WI38 (cell line): Measurements from ENCODE around the gene FAM219A.

Experiments used
- H3K4me3 ChIP-seq: 2 replicates; pipeline ENCODE4 v1.5.1; 2011; ENCODE audit warnings: low read depth, mild to moderate bottlenecking, control low read depth, low read length
- TF ChIP-seq, protein P1 (sequence below): IDR thresholded peaks from 2 replicates; pipeline ENCODE4 v1.5.1; 2012; ENCODE audit warnings: low read depth, mild to moderate bottlenecking, control low read depth, low read length

Gene FAM219A, protein sequence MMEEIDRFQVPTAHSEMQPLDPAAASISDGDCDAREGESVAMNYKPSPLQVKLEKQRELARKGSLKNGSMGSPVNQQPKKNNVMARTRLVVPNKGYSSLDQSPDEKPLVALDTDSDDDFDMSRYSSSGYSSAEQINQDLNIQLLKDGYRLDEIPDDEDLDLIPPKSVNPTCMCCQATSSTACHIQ

DNA sequence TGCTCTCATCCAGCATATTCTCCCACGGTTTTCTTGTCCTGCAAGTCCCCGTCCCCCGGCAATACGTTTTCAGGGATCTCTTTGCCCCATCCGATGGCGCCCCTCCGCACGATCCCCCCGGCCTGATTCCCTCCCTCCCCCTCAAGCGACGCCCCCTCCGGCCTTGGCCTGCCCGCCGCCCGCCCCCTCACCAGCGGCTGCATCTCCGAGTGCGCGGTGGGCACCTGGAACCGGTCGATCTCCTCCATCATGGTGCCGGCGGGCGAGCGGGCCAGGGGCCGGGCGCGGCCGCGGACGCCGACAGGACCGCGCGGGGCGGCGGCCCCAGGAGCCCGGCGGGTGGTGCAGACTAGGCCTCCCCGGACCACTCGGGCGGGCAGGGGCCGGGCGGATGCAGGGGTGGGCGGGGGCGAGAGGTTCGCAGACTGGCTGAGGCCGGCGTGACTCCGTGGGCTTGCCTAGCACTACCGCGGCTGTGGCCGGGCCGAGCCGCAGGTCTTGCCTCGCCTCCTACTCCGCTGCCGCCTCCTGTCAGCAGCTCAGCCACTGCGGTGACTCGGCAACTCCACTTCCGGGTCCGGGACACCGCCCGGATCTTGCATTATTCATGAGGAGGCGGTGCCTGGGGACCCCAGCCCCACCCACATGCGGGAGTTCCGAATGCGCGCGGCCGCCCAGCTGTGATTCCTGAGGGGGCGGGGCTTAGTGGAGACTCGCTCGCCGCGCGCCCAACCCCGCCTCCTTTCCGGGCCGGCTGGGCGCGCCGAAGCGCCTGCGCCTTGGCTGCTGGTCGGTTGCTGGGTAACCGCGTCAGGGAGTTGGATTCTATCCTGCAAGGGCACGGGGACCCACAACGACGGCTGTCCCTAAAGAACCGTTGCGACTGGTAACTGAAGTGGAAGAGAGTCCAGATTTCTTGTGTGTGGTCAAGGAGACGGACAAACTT is at the start of gene FAM219A, which contains the start of gene DNAI1:
Gene FAM219A, minus strand, starts transcription at position 558 of the 946 bp plus-strand sequence. Its CDS starts 307 bp downstream, at position 251.
Gene DNAI1, plus strand, starts transcription at position 793 of the 946 bp plus-strand sequence. CDS start 201 bp downstream, outside the sequence.
- H3K4me3 ChIP-seq = peak within 1 kb of the TSS; percentile 93
- TF ChIP-seq, protein P1, sequence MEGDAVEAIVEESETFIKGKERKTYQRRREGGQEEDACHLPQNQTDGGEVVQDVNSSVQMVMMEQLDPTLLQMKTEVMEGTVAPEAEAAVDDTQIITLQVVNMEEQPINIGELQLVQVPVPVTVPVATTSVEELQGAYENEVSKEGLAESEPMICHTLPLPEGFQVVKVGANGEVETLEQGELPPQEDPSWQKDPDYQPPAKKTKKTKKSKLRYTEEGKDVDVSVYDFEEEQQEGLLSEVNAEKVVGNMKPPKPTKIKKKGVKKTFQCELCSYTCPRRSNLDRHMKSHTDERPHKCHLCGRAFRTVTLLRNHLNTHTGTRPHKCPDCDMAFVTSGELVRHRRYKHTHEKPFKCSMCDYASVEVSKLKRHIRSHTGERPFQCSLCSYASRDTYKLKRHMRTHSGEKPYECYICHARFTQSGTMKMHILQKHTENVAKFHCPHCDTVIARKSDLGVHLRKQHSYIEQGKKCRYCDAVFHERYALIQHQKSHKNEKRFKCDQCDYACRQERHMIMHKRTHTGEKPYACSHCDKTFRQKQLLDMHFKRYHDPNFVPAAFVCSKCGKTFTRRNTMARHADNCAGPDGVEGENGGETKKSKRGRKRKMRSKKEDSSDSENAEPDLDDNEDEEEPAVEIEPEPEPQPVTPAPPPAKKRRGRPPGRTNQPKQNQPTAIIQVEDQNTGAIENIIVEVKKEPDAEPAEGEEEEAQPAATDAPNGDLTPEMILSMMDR = no peak

DNA sequence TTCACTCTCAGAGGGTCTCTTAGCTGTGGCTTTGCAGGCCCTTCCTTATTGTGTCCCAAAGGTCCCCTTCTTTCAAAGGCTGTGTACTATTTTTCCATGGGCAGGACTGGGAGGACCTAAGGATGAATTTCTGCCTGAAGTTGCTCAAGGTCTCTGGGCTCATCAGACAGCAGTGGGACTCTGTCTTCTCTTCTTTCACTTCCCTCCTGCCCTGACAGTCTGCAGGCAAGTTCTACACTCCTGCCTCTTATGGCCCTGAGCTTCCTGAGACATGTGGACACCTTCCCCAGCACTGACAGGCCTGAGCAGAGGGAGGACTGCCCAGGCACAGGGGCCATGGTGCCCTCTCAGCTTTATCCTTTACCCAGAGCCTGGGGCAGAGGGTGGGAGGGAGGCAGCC is 49.6 kb upstream of the FAM219A start:
- H3K4me3 ChIP-seq = no peak overlapping the region
- TF ChIP-seq, protein P1 = no peak

DNA sequence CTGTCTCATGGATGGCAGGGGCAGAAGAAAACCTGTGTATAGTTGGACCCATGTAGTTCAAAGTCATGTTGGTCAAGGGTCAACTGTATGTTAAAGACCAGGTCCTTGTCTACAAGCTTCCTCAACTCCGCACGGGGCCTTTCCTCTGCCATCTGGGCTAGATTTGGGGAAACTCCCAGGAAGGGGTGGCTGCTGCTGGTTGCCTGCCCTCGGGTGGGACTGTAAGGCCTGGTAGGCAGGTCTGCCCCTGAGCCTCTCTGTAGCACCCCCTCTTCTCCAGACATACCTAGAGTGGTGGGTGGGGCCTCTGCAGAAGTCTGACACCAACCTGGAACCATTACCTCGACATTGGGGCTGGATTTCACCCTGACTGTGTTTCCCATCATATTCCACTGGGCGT is 49.2 kb upstream of the FAM219A start:
- H3K4me3 ChIP-seq = no peak overlapping the region
- TF ChIP-seq, protein P1 = no peak

DNA sequence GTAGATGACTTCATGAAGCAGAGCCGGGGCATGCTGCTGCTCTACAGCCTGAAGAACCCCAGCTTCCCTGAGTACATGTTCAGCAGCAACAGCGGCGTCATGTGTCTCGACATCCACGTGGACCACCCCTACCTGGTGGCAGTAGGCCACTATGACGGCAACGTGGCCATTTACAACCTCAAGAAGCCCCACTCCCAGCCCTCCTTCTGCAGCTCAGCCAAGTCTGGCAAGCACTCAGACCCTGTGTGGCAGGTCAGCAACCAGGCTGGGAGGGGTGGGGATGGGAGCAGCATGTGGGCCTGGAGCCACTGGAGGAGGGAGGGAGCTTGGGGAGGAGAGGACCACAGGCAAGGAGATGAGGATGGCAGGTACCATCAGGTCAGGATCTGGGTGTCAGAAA is 48.3 kb upstream of the FAM219A start:
- TF ChIP-seq, protein P1 = no peak

DNA sequence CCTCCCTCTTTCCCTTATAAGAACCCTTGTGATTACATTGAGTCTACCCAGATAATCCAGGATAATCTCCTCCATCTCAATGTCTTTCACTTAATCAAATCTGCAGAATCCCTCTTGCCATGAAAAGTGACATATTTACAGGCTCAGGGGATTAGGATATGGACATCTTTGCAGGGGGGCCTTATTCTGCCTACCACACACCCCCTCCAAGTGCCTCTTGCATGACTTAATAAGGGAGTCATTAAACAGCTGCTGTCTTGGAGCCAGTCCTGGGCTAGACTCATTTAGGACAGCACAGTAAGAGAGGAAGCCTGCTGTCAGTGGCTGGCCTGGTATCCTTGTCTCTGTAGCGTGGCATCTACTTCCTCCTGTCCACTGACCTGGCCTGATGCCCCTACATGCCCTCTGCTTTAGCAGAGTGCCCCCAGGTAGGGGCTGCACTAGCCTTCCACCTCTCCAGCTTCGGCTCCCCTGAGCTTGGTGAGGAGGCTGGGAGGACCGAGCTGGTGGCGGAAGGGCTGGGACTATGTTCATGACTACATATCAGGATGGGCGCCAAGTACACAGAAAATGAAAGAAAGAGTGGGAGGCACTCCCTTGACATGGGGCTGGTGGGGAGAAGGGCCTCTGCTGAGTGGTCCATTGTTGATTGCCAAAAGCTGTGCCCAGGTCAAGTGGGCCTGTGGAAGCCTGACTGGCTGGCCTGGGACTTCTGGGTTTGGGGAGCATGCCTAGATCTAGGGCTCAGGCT is 47.2 kb upstream of the FAM219A start:
- no peak overlapping the region for H3K4me3 ChIP-seq
- TF ChIP-seq, protein P1 = no peak

More for the DNA sequence above, 48.3 kb upstream of the FAM219A start:
- no peak overlapping the region for H3K4me3 ChIP-seq

DNA sequence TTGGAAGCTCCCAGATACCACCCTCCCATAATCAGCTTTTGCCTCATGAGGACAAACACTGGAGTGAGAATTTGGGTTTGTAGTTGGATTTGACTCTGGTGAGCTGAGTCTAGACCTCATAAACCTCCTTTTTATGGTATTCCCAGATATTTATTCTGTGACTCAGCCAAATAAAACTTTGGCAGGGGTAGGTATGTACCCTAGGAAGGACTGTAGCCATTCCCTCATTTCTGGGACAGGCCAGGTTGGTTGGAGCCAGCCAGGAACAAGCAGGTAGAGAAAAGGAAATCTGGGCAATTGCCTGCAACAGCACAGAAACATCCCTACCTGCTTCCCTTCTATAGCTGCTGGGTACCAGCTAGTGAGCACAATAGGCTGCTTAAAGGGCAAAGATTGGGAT is 45.0 kb upstream of the FAM219A start:
- TF ChIP-seq, protein P1 = no peak
- H3K4me3 ChIP-seq = no peak overlapping the region
